H9 (cell line): ENCODE data around the gene TNNI3. TPM values are rescaled to one million over a fixed set of nuclear protein-coding genes. Genes with fewer than 3 reads are reported as not detected.

Experiments
- DNase-seq: peaks from one replicate; pipeline ENCODE4 v3.0.0-alpha.2; 2017
- H2AFZ ChIP-seq: one replicate; pipeline ENCODE4 v1.6.1; 2013; ENCODE audit warnings: mild to moderate bottlenecking, low read length, control low read depth, moderate library complexity
- H2AK5ac ChIP-seq: 2 replicates; pipeline ENCODE4 v1.6.1; 2013; ENCODE audit warnings: low read length, control low read depth, mixed read lengths; ENCODE audit not compliant: insufficient read length
- H2BK120ac ChIP-seq: one replicate; pipeline ENCODE4 v1.6.1; 2013; ENCODE audit warnings: low read depth, mild to moderate bottlenecking, low read length, control low read depth, inconsistent platforms; ENCODE audit not compliant: poor library complexity, severe bottlenecking
- H2BK12ac ChIP-seq: 2 replicates; pipeline ENCODE4 v1.6.1; 2013; ENCODE audit warnings: low read length, control low read depth, mixed read lengths, low read depth; ENCODE audit not compliant: insufficient read length
- H2BK15ac ChIP-seq: 2 replicates; pipeline ENCODE4 v1.6.1; 2013; ENCODE audit warnings: low read depth, low read length, control low read depth
- H2BK20ac ChIP-seq: one replicate; pipeline ENCODE4 v1.6.1; 2013; ENCODE audit warnings: low read depth, mild to moderate bottlenecking, low read length, control low read depth, inconsistent platforms; ENCODE audit not compliant: poor library complexity, severe bottlenecking
- H2BK5ac ChIP-seq: 2 replicates; pipeline ENCODE4 v1.6.1; 2013; ENCODE audit warnings: low read length, control low read depth, mixed read lengths; ENCODE audit not compliant: insufficient read length
- H3K14ac ChIP-seq: 2 replicates; pipeline ENCODE4 v1.6.1; 2013; ENCODE audit warnings: low read length, control low read depth; ENCODE audit not compliant: insufficient read depth
- H3K18ac ChIP-seq: 2 replicates; pipeline ENCODE4 v1.6.1; 2013; ENCODE audit warnings: low read depth, mild to moderate bottlenecking, mixed read lengths, low read length, control low read depth; ENCODE audit not compliant: insufficient read length
- H3K23ac ChIP-seq: 2 replicates; pipeline ENCODE4 v1.6.1; 2013; ENCODE audit warnings: low read length, control low read depth, mixed read lengths, low read depth; ENCODE audit not compliant: insufficient read length
- H3K23me2 ChIP-seq: 2 replicates; pipeline ENCODE4 v1.6.1; 2013; ENCODE audit warnings: low read depth, mild to moderate bottlenecking, mixed read lengths, low read length, control low read depth; ENCODE audit not compliant: insufficient read length, poor library complexity, severe bottlenecking
- H3K27ac ChIP-seq: 2 replicates; pipeline ENCODE4 v1.5.1; 2013; ENCODE audit warnings: low read length, control low read depth, mixed read lengths, low read depth; ENCODE audit not compliant: insufficient read length
- H3K27me3 ChIP-seq: 2 replicates; pipeline ENCODE4 v1.6.1; 2013; ENCODE audit warnings: low read length, control low read depth, inconsistent platforms; ENCODE audit not compliant: insufficient read depth
- H3K4ac ChIP-seq: 2 replicates; pipeline ENCODE4 v1.6.1; 2013; ENCODE audit warnings: low read depth, mild to moderate bottlenecking, control low read depth, inconsistent platforms, low read length, moderate library complexity
- H3K4me1 ChIP-seq: 2 replicates; pipeline ENCODE4 v1.6.1; 2013; ENCODE audit warnings: low read length, control low read depth, inconsistent platforms; ENCODE audit not compliant: insufficient read depth
- H3K4me2 ChIP-seq: 2 replicates; pipeline ENCODE4 v1.6.1; 2013; ENCODE audit warnings: low read length, control low read depth, mixed read lengths; ENCODE audit not compliant: insufficient read length, insufficient read depth
- H3K56ac ChIP-seq: 2 replicates; pipeline ENCODE4 v1.6.1; 2013; ENCODE audit warnings: low read depth, mild to moderate bottlenecking, mixed read lengths, low read length, control low read depth; ENCODE audit not compliant: insufficient read length
- H3K79me1 ChIP-seq: 2 replicates; pipeline ENCODE4 v1.6.1; 2013; ENCODE audit warnings: low read depth, mild to moderate bottlenecking, moderate library complexity, low read length, control low read depth, inconsistent platforms; ENCODE audit not compliant: insufficient read depth, poor library complexity, severe bottlenecking
- H3K79me2 ChIP-seq: 2 replicates; pipeline ENCODE4 v1.6.1; 2013; ENCODE audit warnings: low read length, control low read depth, inconsistent platforms; ENCODE audit not compliant: insufficient read depth
- H3K9ac ChIP-seq: 2 replicates; pipeline ENCODE4 v1.6.1; 2013; ENCODE audit warnings: low read length, control low read depth, mixed read lengths; ENCODE audit not compliant: insufficient read length; ENCODE audit errors: extremely low read depth
- H3K9me3 ChIP-seq: one replicate; pipeline ENCODE4 v1.6.1; 2013; ENCODE audit warnings: low read depth, low read length, inconsistent platforms; ENCODE audit not compliant: control insufficient read depth
- H3T11ph ChIP-seq: one replicate; pipeline ENCODE4 v1.6.1; 2013; ENCODE audit warnings: mild to moderate bottlenecking, low read length, control low read depth, inconsistent platforms
- H4K20me1 ChIP-seq: one replicate; pipeline ENCODE4 v1.6.1; 2013; ENCODE audit not compliant: control insufficient read depth, insufficient read length, insufficient read depth
- H4K5ac ChIP-seq: 2 replicates; pipeline ENCODE4 v1.6.1; 2013; ENCODE audit warnings: low read depth, mild to moderate bottlenecking, mixed read lengths, low read length, control low read depth; ENCODE audit not compliant: insufficient read length
- H4K8ac ChIP-seq: replicated peaks from 2 replicates; pipeline ENCODE4 v1.6.1; 2013; ENCODE audit warnings: low read length, control low read depth, mixed read lengths, low read depth; ENCODE audit not compliant: insufficient read length
- H4K91ac ChIP-seq: 2 replicates; pipeline ENCODE4 v1.6.1; 2013; ENCODE audit warnings: low read depth, mild to moderate bottlenecking, moderate library complexity, mixed read lengths, low read length, control low read depth; ENCODE audit not compliant: insufficient read length
- H3K27ac Mint-ChIP-seq, 3 experiments: 2 replicates in 2 of 3; 3 replicates in 1 of 3; pipeline ENCODE4 v1.8.0; 2020 to 2021; ENCODE audit warnings: mixed read lengths in 3 of 3, mild to moderate bottlenecking in 1 of 3, moderate library complexity in 1 of 3
- H3K27me3 Mint-ChIP-seq: 2 replicates; pipeline ENCODE4 v1.8.0; 2021; ENCODE audit warnings: low read depth, mild to moderate bottlenecking, moderate library complexity, mixed read lengths
- H3K36me3 Mint-ChIP-seq, 3 experiments: 2 replicates in 2 of 3; 3 replicates in 1 of 3; pipeline ENCODE4 v1.8.0; 2020 to 2021; ENCODE audit warnings: low read depth in 3 of 3, mixed read lengths in 3 of 3; ENCODE audit not compliant: insufficient read depth in 1 of 3
- H3K4me1 Mint-ChIP-seq, 2 experiments: 2 replicates each; pipeline ENCODE4 v1.8.0; 2020; ENCODE audit warnings: mixed read lengths in 2 of 2
- H3K4me3 Mint-ChIP-seq, 2 experiments: 2 replicates in 1 of 2; 3 replicates in 1 of 2; pipeline ENCODE4 v1.8.0; 2020 to 2021; ENCODE audit warnings: mild to moderate bottlenecking in 2 of 2, mixed read lengths in 2 of 2, moderate library complexity in 1 of 2
- H3K9me3 Mint-ChIP-seq, 2 experiments: 2 replicates in 1 of 2; 3 replicates in 1 of 2; pipeline ENCODE4 v1.8.0; 2020; ENCODE audit warnings: mild to moderate bottlenecking in 2 of 2, mixed read lengths in 2 of 2, moderate library complexity in 1 of 2
- CTCF ChIP-seq: fragments of 200-600 bp; sonication (generic); conservative IDR thresholded peaks from 3 replicates; pipeline ENCODE4 v1.8.0; 2021; ENCODE audit warnings: antibody characterized with exemption, mild to moderate bottlenecking
- WGBS: extraction: QIAGEN DNeasy Blood & Tissue Kit; methylation state at CpG from one replicate; pipeline ENCODE4 v1.1.7; 2013; ENCODE audit warnings: missing lambda C conversion rate, low lambda C conversion rate, mixed read lengths; ENCODE audit not compliant: insufficient read length; ENCODE audit errors: extremely low coverage; 5-methylcytosine and 5-hydroxymethylcytosine counted together
- total RNA-seq: library from RNA; stranded (reverse); gene quantifications from 2 replicates; pipeline ENCODE4 v1.2.1, GENCODE V29; 2021

Gene TNNI3
- total RNA-seq, 1 experiment from 2014 or later: 36.9 TPM

DNA sequence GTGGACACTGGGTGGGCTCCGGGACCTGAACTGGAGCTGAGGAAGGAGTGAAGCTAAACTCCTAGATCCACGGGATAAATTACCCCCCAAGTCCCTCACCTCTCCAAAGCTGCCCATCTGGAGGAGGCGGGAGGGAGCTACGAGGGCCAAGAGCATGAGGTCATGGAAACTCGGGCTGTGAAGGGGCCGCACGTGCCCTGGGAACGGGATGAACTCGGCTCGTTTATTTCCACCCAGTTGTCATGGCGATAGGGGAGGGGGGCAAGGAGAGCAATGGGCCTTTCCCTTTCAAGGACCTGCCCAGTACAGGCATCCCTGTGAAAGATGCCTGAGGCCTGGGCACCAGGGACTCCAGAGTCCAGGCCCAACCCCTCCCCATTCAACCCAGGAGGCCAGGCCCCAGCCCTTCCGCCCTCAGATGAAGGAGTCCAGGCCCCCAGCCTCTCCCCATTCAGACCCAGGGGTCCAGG is 43.9 kb downstream of the TNNI3 start:
- Histone ChIP-seq H2BK20ac (no peak overlapping the region), H3K23me2 (peaks cover 15% of the 10 kb centered on the region), H3K56ac (no peak overlapping the region), H3K23ac (no peak overlapping the region), H3K27ac (no peak overlapping the region), H3K9ac (no peak overlapping the region), H4K20me1 (no peaks in the 10 kb centered on the region), H3K4me2 (no peak overlapping the region), H2BK5ac (no peak overlapping the region), H3K18ac (peak overlapping the region; percentile 64), H3K14ac (no peak overlapping the region), H2BK12ac (no peak overlapping the region), H2AK5ac (no peak overlapping the region), H4K5ac (no peak overlapping the region), H4K91ac (no peak overlapping the region), H2BK15ac (no peak overlapping the region), H3K4ac (no peak overlapping the region; the same call in 1 of the 2 replicates), H4K8ac (no peak overlapping the region), H2AFZ (no peak overlapping the region), H2BK120ac (peak overlapping the region; percentile 27), H3K79me1 (peaks cover 5% of the 10 kb centered on the region), H3K4me1 (no peaks in the 10 kb centered on the region), H3K27me3 (no peaks in the 10 kb centered on the region), H3T11ph (no peak overlapping the region), H3K9me3 (no peaks in the 10 kb centered on the region), H3K79me2 (peaks cover 7% of the 10 kb centered on the region; the same call in 1 of the 2 replicates)
- peaks cover 16 to 24% of the 10 kb centered on the region in 2 experiments for H3K4me1 Mint-ChIP-seq
- peak overlapping the region in 2 of 3 experiments; percentile 49 to 76; a peak in 3 of 7 replicates for H3K27ac Mint-ChIP-seq
- no peaks in the 10 kb centered on the region for H3K27me3 Mint-ChIP-seq
- no peaks in the 10 kb centered on the region for H3K9me3 Mint-ChIP-seq
- peak; percentile 86 for DNase-seq
- H3K4me3 Mint-ChIP-seq: no peak overlapping the region; a peak in 1 of 5 replicates
- no peak for TF ChIP-seq CTCF
- no CpG with 5 or more reads among the region's 12 CpGs for WGBS
- H3K36me3 Mint-ChIP-seq: peaks cover 8 to 18% (median 13%) of the 10 kb centered on the region in 3 experiments; a peak in 6 of 7 replicates
